Putamen (tissue), 1 donor: ENCODE measurements around the gene BACE2.

Experiments
- DNase-seq: peaks from one replicate; pipeline ENCODE4 v3.0.0-alpha.2; 2016; ENCODE audit warnings: low spot score

The BACE2 gene

GRCh38 chr21:41148798-41149197 lies 19.2 kb upstream of the BACE2 start:
- no peak for DNase-seq

- no peak for DNase-seq
Observed at GRCh38 chr21:41149199-41149598, 18.8 kb upstream of the BACE2 start.

- DNase-seq = no peak
Observed at GRCh38 chr21:41152147-41152546, 15.8 kb upstream of the BACE2 start.

GRCh38 chr21:41153443-41153842 lies 14.5 kb upstream of the BACE2 start:
- DNase-seq = no peak

- no peak for DNase-seq
Observed at GRCh38 chr21:41156142-41156541, 11.8 kb upstream of the BACE2 start.

DNA sequence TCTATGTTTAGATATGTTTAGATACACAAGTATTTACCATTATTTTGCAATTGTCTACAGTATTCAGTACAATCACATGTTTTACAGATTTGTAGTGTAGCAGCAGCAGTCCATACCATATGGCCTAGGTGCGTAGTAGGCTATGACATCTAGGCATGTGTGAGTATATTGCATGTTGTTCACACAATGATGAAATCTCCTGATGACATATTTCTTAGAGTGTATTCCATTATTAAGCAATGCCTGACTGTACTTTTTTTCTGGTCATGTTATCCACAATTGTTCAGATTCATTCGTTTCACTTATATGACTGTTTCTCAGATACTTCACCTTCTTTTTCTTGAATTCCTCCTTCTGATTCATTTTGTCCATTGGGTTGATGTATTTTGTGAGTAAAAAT lies 9.9 kb upstream of the BACE2 start:
- no peak for DNase-seq

DNA sequence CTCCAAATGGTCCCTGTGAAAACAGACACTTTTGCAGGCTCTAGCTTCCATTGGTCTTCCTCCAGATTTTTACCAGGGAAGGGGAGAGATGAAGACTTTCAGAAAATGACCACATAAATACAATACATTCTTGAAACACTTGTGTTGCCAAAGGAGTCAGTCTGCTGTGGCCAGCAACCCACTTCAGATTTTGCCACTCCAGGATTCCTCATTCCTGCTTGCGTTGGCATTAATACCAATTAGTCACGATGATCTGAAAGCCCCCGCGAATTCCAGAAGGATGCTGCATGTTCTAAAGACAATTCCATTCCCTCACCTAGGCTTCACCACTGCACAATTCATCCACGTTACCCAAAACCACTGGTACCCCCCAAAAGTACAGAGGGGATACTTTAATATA lies 7.9 kb upstream of the BACE2 start:
- no peak for DNase-seq

DNA sequence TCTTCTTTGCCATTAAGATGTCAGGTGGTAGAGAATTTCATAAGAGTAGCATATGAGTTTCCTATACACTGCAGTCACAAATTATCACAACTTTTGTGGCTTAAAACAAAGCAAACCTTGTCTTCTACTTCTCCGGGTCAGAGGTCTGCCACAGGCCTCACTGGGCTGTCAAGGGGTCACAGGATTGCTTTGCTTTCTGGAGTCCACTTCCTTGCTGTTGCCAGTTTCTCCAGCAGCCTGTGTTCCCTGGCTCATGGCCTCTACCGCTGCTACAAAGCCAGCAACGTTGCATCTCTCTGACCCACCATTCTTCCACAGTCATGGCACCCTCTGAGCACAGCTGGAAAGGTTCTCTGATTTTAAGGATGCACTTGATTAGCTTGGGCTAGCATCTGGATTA lies 6.5 kb upstream of the BACE2 start:
- no peak for DNase-seq

- DNase-seq = no peak
Observed at GRCh38 chr21:41162096-41162495, 5.9 kb upstream of the BACE2 start.

GRCh38 chr21:41163091-41163490 lies 4.9 kb upstream of the BACE2 start:
- DNase-seq = no peak

DNA sequence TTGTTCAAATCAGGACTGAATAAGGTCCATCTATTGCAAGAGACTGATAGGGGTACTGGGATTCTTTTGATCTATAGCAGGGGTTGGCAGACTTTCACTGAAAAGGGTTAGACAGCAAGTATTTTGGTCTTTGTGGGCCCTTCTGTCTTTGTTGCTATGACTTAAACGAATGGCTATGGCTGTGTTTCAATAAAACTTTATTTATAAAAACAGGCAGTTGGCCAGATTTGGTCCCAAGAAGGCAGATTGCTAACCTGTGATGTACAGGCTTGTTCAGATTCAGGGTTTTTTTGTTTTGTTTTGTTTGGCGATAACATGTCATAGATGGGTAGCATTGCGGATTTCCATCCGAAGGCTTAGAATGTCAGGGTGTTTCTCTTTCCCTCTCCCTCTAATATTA lies 3.9 kb upstream of the BACE2 start:
- no peak for DNase-seq

- DNase-seq = no peak
Observed at GRCh38 chr21:41164981-41165655, 2.8 kb upstream of the BACE2 start.

DNA sequence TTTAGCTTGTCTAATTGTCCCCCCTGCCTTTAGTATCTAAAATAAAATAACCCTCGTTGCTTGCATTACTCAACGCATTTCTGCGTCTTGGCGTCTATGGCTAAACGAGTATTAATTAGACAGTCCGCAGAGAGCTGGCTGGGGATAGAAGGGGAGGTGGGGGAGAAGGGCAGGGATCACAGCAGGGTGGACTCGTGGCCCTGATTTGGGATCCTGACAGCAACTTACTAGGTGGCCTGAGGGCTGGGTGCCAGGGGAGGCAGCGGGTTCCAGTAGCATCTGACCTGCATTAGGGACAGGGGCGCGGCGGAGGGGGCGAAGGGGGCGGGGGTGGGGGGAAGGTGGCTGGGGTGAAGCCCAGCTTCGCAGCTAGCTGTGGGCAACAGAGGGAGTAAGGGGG lies 1.1 kb upstream of the BACE2 start:
- no peak for DNase-seq

GRCh38 chr21:41168391-41169257 lies 664 bp downstream of the BACE2 start:
- peak; percentile 23 for DNase-seq

- DNase-seq = no peak
Observed at GRCh38 chr21:41169258-41169576, 1.3 kb downstream of the BACE2 start.

DNA sequence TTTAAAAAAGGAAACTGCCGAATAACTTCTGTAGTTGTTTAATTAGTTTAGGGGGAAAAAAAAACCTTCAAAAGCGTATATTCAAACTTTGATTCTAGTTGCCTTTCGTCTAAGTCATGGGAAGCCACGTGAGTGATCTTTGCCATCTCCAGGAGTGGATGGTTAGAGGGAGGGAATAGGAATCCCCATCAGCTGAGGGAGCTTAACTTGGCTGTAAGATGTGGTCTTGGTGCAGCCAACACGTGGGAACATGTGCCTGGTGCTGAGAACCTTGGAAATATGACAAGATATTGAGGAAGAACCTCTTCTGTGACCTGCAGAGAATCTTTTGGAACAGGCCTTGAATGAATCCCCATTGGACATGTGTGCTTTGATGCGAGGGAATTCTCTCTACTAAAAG lies 1.7 kb downstream of the BACE2 start:
- DNase-seq = no peak

GRCh38 chr21:41170442-41170841 lies 2.5 kb downstream of the BACE2 start:
- no peak for DNase-seq

- no peak for DNase-seq
Observed at GRCh38 chr21:41170859-41171609, 3.1 kb downstream of the BACE2 start.

GRCh38 chr21:41175080-41175479 lies 7.1 kb downstream of the BACE2 start:
- no peak for DNase-seq

GRCh38 chr21:41176846-41177245 lies 8.9 kb downstream of the BACE2 start:
- no peak for DNase-seq

- DNase-seq = no peak
Observed at GRCh38 chr21:41180752-41181151, 12.8 kb downstream of the BACE2 start.

DNA sequence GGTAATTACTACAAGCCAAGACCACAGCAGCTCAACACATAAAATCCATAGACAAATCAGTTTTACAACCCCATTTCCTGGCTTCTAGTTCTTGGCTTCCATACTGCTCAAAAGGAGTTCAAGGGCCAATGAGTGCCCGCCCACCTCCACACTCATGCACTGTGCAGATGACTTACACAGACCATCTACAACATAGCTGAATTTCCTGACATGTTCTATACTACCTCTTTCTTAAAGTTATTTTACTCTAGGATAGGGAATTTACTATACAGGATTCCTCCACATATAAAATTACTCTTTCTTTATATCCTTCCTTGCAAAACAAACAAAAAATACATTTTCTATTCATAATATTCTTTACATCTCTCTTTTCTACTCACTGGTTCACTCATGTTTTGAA lies 14.6 kb downstream of the BACE2 start:
- no peak for DNase-seq

- DNase-seq = no peak
Observed at GRCh38 chr21:41183575-41183974, 15.6 kb downstream of the BACE2 start.
